Parathyroid adenoma (tissue), 2 donors: ENCODE results near the gene UNG.
A peak's percentile ranks its signal among the peaks of the same experiment; 100 is the strongest.

Source experiments
- H2AFZ ChIP-seq: fragments of 300-600 bp; sonication (generic); one replicate; pipeline ENCODE4 v1.7.0; 2017; ENCODE audit warnings: antibody characterized with exemption, mild to moderate bottlenecking
- H3K27ac ChIP-seq: fragments of 300-600 bp; sonication (generic); one replicate; pipeline ENCODE4 v1.7.0; 2017
- H3K27me3 ChIP-seq: fragments of 300-600 bp; sonication (generic); one replicate; pipeline ENCODE4 v1.7.0; 2017; ENCODE audit warnings: low read length; ENCODE audit not compliant: control insufficient read depth, insufficient read depth
- H3K36me3 ChIP-seq: fragments of 300-600 bp; sonication (generic); one replicate; pipeline ENCODE4 v1.7.0; 2017; ENCODE audit warnings: low read length; ENCODE audit not compliant: control insufficient read depth, insufficient read depth
- H3K4me1 ChIP-seq: fragments of 300-600 bp; sonication (generic); one replicate; pipeline ENCODE4 v1.7.0; 2017; ENCODE audit warnings: control low read depth
- H3K4me2 ChIP-seq: fragments of 300-600 bp; sonication (generic); one replicate; pipeline ENCODE4 v1.7.0; 2017; ENCODE audit warnings: low read length
- H3K4me3 ChIP-seq: fragments of 300-600 bp; sonication (generic); one replicate; pipeline ENCODE4 v1.7.0; 2017; ENCODE audit warnings: low read depth, low read length
- H3K79me2 ChIP-seq: fragments of 300-600 bp; sonication (generic); one replicate; pipeline ENCODE4 v1.7.0; 2017; ENCODE audit warnings: control low read depth
- H3K9ac ChIP-seq: fragments of 300-600 bp; sonication (generic); one replicate; pipeline ENCODE4 v1.7.0; 2017; ENCODE audit warnings: mild to moderate bottlenecking
- H3K9me3 ChIP-seq: fragments of 300-600 bp; sonication (generic); one replicate; pipeline ENCODE4 v1.7.0; 2017; ENCODE audit warnings: low read length; ENCODE audit not compliant: control insufficient read depth
- CTCF ChIP-seq: fragments of 300-600 bp; sonication (generic); IDR thresholded peaks from one replicate; pipeline ENCODE4 v1.7.0; 2017; ENCODE audit warnings: antibody characterized with exemption, mild to moderate bottlenecking
- donor health status: primary hyperparathyroidism.

The UNG gene

GRCh38 chr12:109110988-109111495 is 13.6 kb downstream of the UNG start:
- peaks cover 11% of the 10 kb centered on the region for H3K79me2 ChIP-seq
- peaks cover 40% of the 10 kb centered on the region for H3K4me1 ChIP-seq
- H3K9me3 ChIP-seq: no peaks in the 10 kb centered on the region
- peak overlapping the region; percentile 85 for H3K4me2 ChIP-seq
- H2AFZ ChIP-seq: peak overlapping the region; percentile 63
- no peaks in the 10 kb centered on the region for H3K27me3 ChIP-seq
- H3K9ac ChIP-seq: no peak overlapping the region
- H3K27ac ChIP-seq: peak overlapping the region; percentile 95
- no peak for TF ChIP-seq CTCF
- peak overlapping the region; percentile 76 for H3K4me3 ChIP-seq
- no peaks in the 10 kb centered on the region for H3K36me3 ChIP-seq

- Histone ChIP-seq H3K79me2 (peaks cover 11% of the 10 kb centered on the region), H3K4me1 (peaks cover 54% of the 10 kb centered on the region), H3K27ac (peak overlapping the region; percentile 92), H3K9me3 (no peaks in the 10 kb centered on the region), H2AFZ (peak overlapping the region; percentile 47), H3K36me3 (no peaks in the 10 kb centered on the region), H3K9ac (no peak overlapping the region), H3K4me3 (peak overlapping the region; percentile 40), H3K4me2 (peak overlapping the region; percentile 72), H3K27me3 (no peaks in the 10 kb centered on the region)
- TF ChIP-seq CTCF: no peak
Measured at GRCh38 chr12:109112720-109113465, 15.5 kb downstream of the UNG start.

GRCh38 chr12:109113661-109114321 is 16.4 kb downstream of the UNG start:
- no peak for TF ChIP-seq CTCF
- Histone ChIP-seq H3K79me2 (peaks cover 11% of the 10 kb centered on the region), H3K27ac (peak overlapping the region; percentile 92), H3K9me3 (no peaks in the 10 kb centered on the region), H3K36me3 (no peaks in the 10 kb centered on the region), H2AFZ (no peak overlapping the region), H3K4me1 (peaks cover 57% of the 10 kb centered on the region), H3K4me3 (peak overlapping the region; percentile 40), H3K9ac (no peak overlapping the region), H3K27me3 (no peaks in the 10 kb centered on the region), H3K4me2 (peak overlapping the region; percentile 72)

GRCh38 chr12:109114644-109115043 is 17.2 kb downstream of the UNG start:
- no peak overlapping the region for H3K9ac ChIP-seq

More at GRCh38 chr12:109114644-109115043, 17.2 kb downstream of the UNG start:
- Histone ChIP-seq H3K36me3 (no peaks in the 10 kb centered on the region), H3K79me2 (peaks cover 11% of the 10 kb centered on the region), H3K4me2 (peak overlapping the region; percentile 72), H3K27ac (peak overlapping the region; percentile 92), H3K27me3 (no peaks in the 10 kb centered on the region), H2AFZ (no peak overlapping the region), H3K4me3 (peak overlapping the region; percentile 41), H3K9me3 (no peaks in the 10 kb centered on the region), H3K4me1 (peaks cover 63% of the 10 kb centered on the region)
- TF ChIP-seq CTCF: no peak
